ENCODE measurements around the gene PPM1N. TPM values are rescaled to one million over a fixed set of nuclear protein-coding genes. Genes with fewer than 3 reads are reported as not detected.

Gene PPM1N
- total RNA-seq, 1 experiment from 2014 or later, result 5.0 TPM

- Mint-ChIP-seq H3K4me1 (ENCODE audit: low read depth, unreplicated experiment) (peaks cover 37% of the 10 kb centered on the region), H3K27ac (ENCODE audit: unreplicated experiment) (peak overlapping the region; percentile 99), H3K27me3 (ENCODE audit: unreplicated experiment) (peaks cover 27% of the 10 kb centered on the region), H3K4me3 (ENCODE audit: low read depth, unreplicated experiment) (peak overlapping the region; percentile 86), H3K36me3 (ENCODE audit: insufficient read depth, unreplicated experiment) (peaks cover 83% of the 10 kb centered on the region), H3K9me3 (ENCODE audit: low read depth, unreplicated experiment) (no peaks in the 10 kb centered on the region)
- DNase-seq, result no peak
- BruUV-seq (replicated peaks), result TSS peak; percentile 85
- no peak for TF ChIP-seq CTCF (IDR thresholded peaks at IDR 0.05; ENCODE audit: unreplicated experiment)
- intact Hi-C loops (cut with micrococcal nuclease; ENCODE audit: unreplicated experiment), result loop anchor here (2.0 kb wide), 1 partner anchor 18 kb away; no protein-coding TSS in a partner anchor
- CTCF ChIA-PET, result interaction anchor here (0.6 to 4.6 kb wide), 7 partner anchors 9 to 417 kb away, joined by 3 to 61 read pairs (median 7); partner anchors contain the start of gene IRF2BP1
Measured at GRCh38 chr19:45468803-45469131, 29.5 kb upstream of the PPM1N start.

GRCh38 chr19:45469132-45469944 is 28.9 kb upstream of the PPM1N start:
- intact Hi-C loops (cut with micrococcal nuclease; ENCODE audit: unreplicated experiment), result loop anchor here (2.0 kb wide), 1 partner anchor 19 kb away; no protein-coding TSS in a partner anchor
- TF ChIP-seq CTCF (IDR thresholded peaks at IDR 0.05; ENCODE audit: unreplicated experiment), result no peak
- peaks cover 88% of the 10 kb centered on the region for H3K36me3 Mint-ChIP-seq (ENCODE audit: insufficient read depth, unreplicated experiment)
- peaks cover 35% of the 10 kb centered on the region for H3K4me1 Mint-ChIP-seq (ENCODE audit: low read depth, unreplicated experiment)
- BruUV-seq (replicated peaks), result no TSS peak
- DNase-seq, result peak; percentile 98
- H3K4me3 Mint-ChIP-seq (ENCODE audit: low read depth, unreplicated experiment), result peak overlapping the region; percentile 86
- peak overlapping the region; percentile 99 for H3K27ac Mint-ChIP-seq (ENCODE audit: unreplicated experiment)
- peaks cover 23% of the 10 kb centered on the region for H3K27me3 Mint-ChIP-seq (ENCODE audit: unreplicated experiment)
- H3K9me3 Mint-ChIP-seq (ENCODE audit: low read depth, unreplicated experiment), result no peaks in the 10 kb centered on the region
- CTCF ChIA-PET, result interaction anchor here (0.6 to 4.6 kb wide), 6 partner anchors 8 to 417 kb away, joined by 3 to 61 read pairs (median 9); partner anchors contain the start of gene IRF2BP1

- peaks cover 30% of the 10 kb centered on the region for H3K4me1 Mint-ChIP-seq (ENCODE audit: low read depth, unreplicated experiment)
- H3K9me3 Mint-ChIP-seq (ENCODE audit: low read depth, unreplicated experiment), result no peaks in the 10 kb centered on the region
- peak overlapping the region; percentile 99 for H3K27ac Mint-ChIP-seq (ENCODE audit: unreplicated experiment)
- peak; percentile 59 for DNase-seq
- intact Hi-C loops (cut with micrococcal nuclease; ENCODE audit: unreplicated experiment), result loop anchor here (2.0 kb wide), 1 partner anchor 19 kb away; no protein-coding TSS in a partner anchor
- peaks cover 15% of the 10 kb centered on the region for H3K27me3 Mint-ChIP-seq (ENCODE audit: unreplicated experiment)
- H3K36me3 Mint-ChIP-seq (ENCODE audit: insufficient read depth, unreplicated experiment), result peaks cover 96% of the 10 kb centered on the region
- no TSS peak for BruUV-seq (replicated peaks)
- peak overlapping the region; percentile 86 for H3K4me3 Mint-ChIP-seq (ENCODE audit: low read depth, unreplicated experiment)
- CTCF ChIA-PET, result interaction anchor here (1.4 to 4.6 kb wide), 4 partner anchors 8 to 31 kb away, joined by 5 to 61 read pairs (median 30); no protein-coding TSS in a partner anchor
- TF ChIP-seq CTCF (IDR thresholded peaks at IDR 0.05; ENCODE audit: unreplicated experiment), result no peak
Measured at GRCh38 chr19:45469945-45470761, 28.1 kb upstream of the PPM1N start.

- Mint-ChIP-seq H3K27ac (ENCODE audit: unreplicated experiment) (peak overlapping the region; percentile 99), H3K9me3 (ENCODE audit: low read depth, unreplicated experiment) (no peaks in the 10 kb centered on the region), H3K4me1 (ENCODE audit: low read depth, unreplicated experiment) (peaks cover 34% of the 10 kb centered on the region), H3K36me3 (ENCODE audit: insufficient read depth, unreplicated experiment) (peaks cover 99% of the 10 kb centered on the region), H3K27me3 (ENCODE audit: unreplicated experiment) (peaks cover 14% of the 10 kb centered on the region), H3K4me3 (ENCODE audit: low read depth, unreplicated experiment) (peak overlapping the region; percentile 86)
- BruUV-seq (replicated peaks), result no TSS peak
- intact Hi-C loops (cut with micrococcal nuclease; ENCODE audit: unreplicated experiment), result no loop called here
- DNase-seq, result no peak
- no peak for TF ChIP-seq CTCF (IDR thresholded peaks at IDR 0.05; ENCODE audit: unreplicated experiment)
- CTCF ChIA-PET, result no interaction called here
Measured at GRCh38 chr19:45470762-45471081, 27.5 kb upstream of the PPM1N start.

All from Calu3 (cell line).